Measurements from ENCODE around the gene PDZK1IP1.
"Not testable (repeated sequence)": the region's sequence is repeated elsewhere in the genome, so short reads cannot be mapped to it uniquely, and the experiment has no call there.

The PDZK1IP1 gene

GRCh38 chr1:47223921-47224675 lies 34.3 kb upstream of the PDZK1IP1 start:
- DNase-seq (ENCODE audit: low read depth in 2 of 2): no peak

GRCh38 chr1:47223174-47223920 lies 33.5 kb upstream of the PDZK1IP1 start:
- DNase-seq (ENCODE audit: low read depth in 2 of 2): no peak

GRCh38 chr1:47222476-47222875 lies 32.6 kb upstream of the PDZK1IP1 start:
- no peak for DNase-seq (ENCODE audit: low read depth in 2 of 2)

GRCh38 chr1:47219590-47220220 lies 29.9 kb upstream of the PDZK1IP1 start:
- no peak for DNase-seq (ENCODE audit: low read depth in 2 of 2)

GRCh38 chr1:47219001-47219400 lies 29.2 kb upstream of the PDZK1IP1 start:
- no peak for DNase-seq (ENCODE audit: low read depth in 2 of 2)

GRCh38 chr1:47216278-47217059 lies 26.6 kb upstream of the PDZK1IP1 start:
- DNase-seq (ENCODE audit: low read depth in 2 of 2): no peak

GRCh38 chr1:47215713-47216112 lies 25.9 kb upstream of the PDZK1IP1 start:
- no peak for DNase-seq (ENCODE audit: low read depth in 2 of 2)

GRCh38 chr1:47214549-47214948 lies 24.7 kb upstream of the PDZK1IP1 start:
- no peak for DNase-seq (ENCODE audit: low read depth in 2 of 2)

GRCh38 chr1:47213230-47213963 lies 23.6 kb upstream of the PDZK1IP1 start:
- no peak for DNase-seq (ENCODE audit: low read depth in 2 of 2)

- no peak for DNase-seq (ENCODE audit: low read depth in 2 of 2)
Observed at GRCh38 chr1:47212636-47213229, 22.9 kb upstream of the PDZK1IP1 start.

- DNase-seq (ENCODE audit: low read depth in 2 of 2): no peak
Observed at GRCh38 chr1:47211796-47212269, 22.0 kb upstream of the PDZK1IP1 start.

GRCh38 chr1:47210666-47211065 lies 20.8 kb upstream of the PDZK1IP1 start:
- DNase-seq (ENCODE audit: low read depth in 2 of 2): no peak

GRCh38 chr1:47209725-47210325 lies 20.0 kb upstream of the PDZK1IP1 start:
- DNase-seq (ENCODE audit: low read depth in 2 of 2): no peak

- DNase-seq (ENCODE audit: low read depth in 2 of 2): no peak
Observed at GRCh38 chr1:47209091-47209490, 19.3 kb upstream of the PDZK1IP1 start.

- DNase-seq (ENCODE audit: low read depth in 2 of 2): no peak
Observed at GRCh38 chr1:47208374-47208850, 18.6 kb upstream of the PDZK1IP1 start.

GRCh38 chr1:47207803-47208373 lies 18.1 kb upstream of the PDZK1IP1 start:
- DNase-seq (ENCODE audit: low read depth in 2 of 2): no peak

GRCh38 chr1:47205918-47206317 lies 16.1 kb upstream of the PDZK1IP1 start:
- no peak for DNase-seq (ENCODE audit: low read depth in 2 of 2)

- DNase-seq (ENCODE audit: low read depth in 2 of 2): not testable (repeated sequence)
Observed at GRCh38 chr1:47203504-47203903, 13.7 kb upstream of the PDZK1IP1 start.

GRCh38 chr1:47201179-47201578 lies 11.3 kb upstream of the PDZK1IP1 start:
- DNase-seq (ENCODE audit: low read depth in 2 of 2): no peak

- no peak for DNase-seq (ENCODE audit: low read depth in 2 of 2)
Observed at GRCh38 chr1:47198214-47198613, 8.4 kb upstream of the PDZK1IP1 start.

Data from fibroblast of skin of left biceps (primary cell).